GM23338 (cell line): Measurements from ENCODE around the gene HSPBAP1. TPM values are rescaled to one million over a fixed set of nuclear protein-coding genes. Genes with fewer than 3 reads are reported as not detected.

Source experiments
- ATAC-seq: fragments of 200-7000 bp; cut with Tn5 transposase; 3 replicates; pipeline ENCODE4 v1.9.1; 2020
- DNase-seq: peaks from one replicate; pipeline ENCODE4 v3.0.0-alpha.2; 2015; ENCODE audit warnings: low spot score
- H2AFZ ChIP-seq: fragments of 200-600 bp; sonication (generic); 2 replicates; pipeline ENCODE4 v1.8.0; 2016; ENCODE audit warnings: antibody characterized with exemption, mild to moderate bottlenecking, moderate library complexity
- H3F3A ChIP-seq: fragments of 200-600 bp; sonication (generic); replicated peaks from 2 replicates; pipeline ENCODE4 v1.8.0; 2017; ENCODE audit warnings: antibody characterized with exemption, mixed run types, low read depth
- H3K27ac ChIP-seq: fragments of 200-600 bp; sonication (generic); 2 replicates; pipeline ENCODE4 v1.6.1; 2016; ENCODE audit warnings: low read depth
- H3K27me3 ChIP-seq: fragments of 200-600 bp; sonication (generic); 2 replicates; pipeline ENCODE4 v1.8.0; 2016; ENCODE audit warnings: mild to moderate bottlenecking, mixed run types, moderate library complexity; ENCODE audit not compliant: insufficient read depth
- H3K36me3 ChIP-seq: fragments of 200-600 bp; sonication (generic); 2 replicates; pipeline ENCODE4 v1.8.0; 2016; ENCODE audit warnings: mild to moderate bottlenecking; ENCODE audit not compliant: insufficient read depth
- H3K4me1 ChIP-seq: fragments of 200-600 bp; sonication (generic); 2 replicates; pipeline ENCODE4 v1.8.0; 2016; ENCODE audit warnings: mild to moderate bottlenecking, moderate library complexity; ENCODE audit not compliant: insufficient read depth
- H3K4me2 ChIP-seq: fragments of 200-600 bp; sonication (generic); 2 replicates; pipeline ENCODE4 v1.7.1; 2017; ENCODE audit warnings: mixed run types
- H3K4me3 ChIP-seq: fragments of 200-600 bp; sonication (generic); 2 replicates; pipeline ENCODE4 v1.6.1; 2016; ENCODE audit warnings: mixed run types
- H3K79me2 ChIP-seq: fragments of 200-600 bp; sonication (generic); replicated peaks from 2 replicates; pipeline ENCODE4 v1.8.0; 2017; ENCODE audit warnings: mild to moderate bottlenecking; ENCODE audit not compliant: insufficient read depth
- H3K9me2 ChIP-seq: fragments of 200-600 bp; sonication (generic); 2 replicates; pipeline ENCODE4 v1.8.0; 2017; ENCODE audit not compliant: insufficient read depth
- H4K20me1 ChIP-seq: fragments of 200-600 bp; sonication (generic); replicated peaks from 2 replicates; pipeline ENCODE4 v1.8.0; 2017; ENCODE audit warnings: mild to moderate bottlenecking; ENCODE audit not compliant: insufficient read depth
- H3K27ac Mint-ChIP-seq: 2 replicates; pipeline ENCODE4 v1.8.0; 2020; ENCODE audit warnings: inconsistent platforms, mild to moderate bottlenecking, moderate library complexity, mixed read lengths
- H3K27me3 Mint-ChIP-seq: 3 replicates; pipeline ENCODE4 v1.8.0; 2022; ENCODE audit warnings: low read depth, mild to moderate bottlenecking, moderate library complexity, mixed read lengths, inconsistent platforms; ENCODE audit not compliant: insufficient read depth, poor library complexity
- H3K36me3 Mint-ChIP-seq: 3 replicates; pipeline ENCODE4 v1.8.0; 2021; ENCODE audit warnings: low read depth, mild to moderate bottlenecking, inconsistent platforms, moderate library complexity, mixed read lengths
- H3K4me1 Mint-ChIP-seq: 3 replicates; pipeline ENCODE4 v1.8.0; 2020; ENCODE audit warnings: mild to moderate bottlenecking, inconsistent platforms, mixed read lengths
- H3K4me3 Mint-ChIP-seq: 3 replicates; pipeline ENCODE4 v1.8.0; 2021; ENCODE audit warnings: moderate library complexity, mild to moderate bottlenecking, inconsistent platforms, mixed read lengths
- H3K9me3 Mint-ChIP-seq: 3 replicates; pipeline ENCODE4 v1.8.0; 2020; ENCODE audit warnings: moderate library complexity, mild to moderate bottlenecking, inconsistent platforms, mixed read lengths
- CREB1 ChIP-seq: fragments of 250-450 bp; sonication (Bioruptor Pico); IDR thresholded peaks from 2 replicates; pipeline ENCODE4 v1.5.0; 2020; ENCODE audit warnings: low read depth, mild to moderate bottlenecking, moderate library complexity
- EZH2 ChIP-seq: fragments of 200-600 bp; sonication (generic); IDR thresholded peaks from one replicate; pipeline ENCODE4 v1.8.0; 2017; ENCODE audit warnings: antibody characterized with exemption, mild to moderate bottlenecking, low read depth; ENCODE audit not compliant: unreplicated experiment
- EZH2phosphoT487 ChIP-seq: fragments of 200-600 bp; sonication (generic); IDR thresholded peaks from one replicate; pipeline ENCODE4 v1.8.1; 2018; ENCODE audit warnings: antibody characterized with exemption; ENCODE audit not compliant: unreplicated experiment
- JUNB ChIP-seq: IDR thresholded peaks from one replicate; pipeline ENCODE4 v1.6.1; 2016; ENCODE audit warnings: antibody characterized with exemption; ENCODE audit not compliant: unreplicated experiment
- NANOG ChIP-seq: IDR thresholded peaks from 2 replicates; pipeline ENCODE4 v1.6.1; 2016; ENCODE audit warnings: antibody characterized with exemption, borderline replicate concordance
- POLR2AphosphoS5 ChIP-seq: IDR thresholded peaks from 2 replicates; pipeline ENCODE4 v1.6.1; 2016; ENCODE audit warnings: antibody characterized with exemption, low read depth
- REST ChIP-seq: IDR thresholded peaks from one replicate; pipeline ENCODE4 v1.6.1; 2018; ENCODE audit warnings: antibody characterized with exemption; ENCODE audit not compliant: unreplicated experiment
- STAT1 ChIP-seq: IDR thresholded peaks from one replicate; pipeline ENCODE4 v1.6.1; 2016; ENCODE audit warnings: antibody characterized with exemption; ENCODE audit not compliant: unreplicated experiment
- ZNF114 ChIP-seq: fragments of 250-450 bp; sonication (Bioruptor Pico); IDR thresholded peaks from 2 replicates; pipeline ENCODE4 v1.5.0; 2020; ENCODE audit warnings: mild to moderate bottlenecking, moderate library complexity
- ZNF331 ChIP-seq: fragments of 250-450 bp; sonication (Bioruptor Pico); IDR thresholded peaks from 2 replicates; pipeline ENCODE4 v1.5.0; 2020; ENCODE audit warnings: low read depth, mild to moderate bottlenecking, moderate library complexity
- ZNF462 ChIP-seq: fragments of 250-450 bp; sonication (Bioruptor Pico); IDR thresholded peaks from 2 replicates; pipeline ENCODE4 v1.5.0; 2020; ENCODE audit warnings: mild to moderate bottlenecking, moderate library complexity
- polyA plus RNA-seq: library from polyadenylated mRNA; unstranded; fragments of >200 nt; fragmentation: Nextera tagmentation; extraction: Ambion mirVana; gene quantifications from 2 replicates; pipeline ENCODE4 v1.2.1, GENCODE V29; 2016
- total RNA-seq: library from RNA; depleted of rRNA; stranded (reverse); fragments of >200 nt; shearing (Covaris generic); gene quantifications from 2 replicates; pipeline ENCODE4 v1.2.3, GENCODE V29; 2014
- TF ChIP-seq, protein P1 (sequence below), 2 experiments: fragments of 200-600 bp in 1 of 2; sonication (generic) in 1 of 2; conservative IDR thresholded peaks; 2 replicates each; pipeline versions ENCODE4 v1.5.1 to v1.6.1; 2016 to 2017; ENCODE audit warnings: antibody characterized with exemption in 2 of 2, low read depth in 2 of 2, mild to moderate bottlenecking in 2 of 2, moderate library complexity in 1 of 2
- TF ChIP-seq, protein P2 (sequence below): IDR thresholded peaks from 2 replicates; pipeline ENCODE4 v1.6.1; 2016; ENCODE audit warnings: antibody characterized with exemption

The HSPBAP1 gene
- total and polyA plus RNA-seq, 2 experiments from 2014 or later, result 8.0 to 11.7 TPM

DNA sequence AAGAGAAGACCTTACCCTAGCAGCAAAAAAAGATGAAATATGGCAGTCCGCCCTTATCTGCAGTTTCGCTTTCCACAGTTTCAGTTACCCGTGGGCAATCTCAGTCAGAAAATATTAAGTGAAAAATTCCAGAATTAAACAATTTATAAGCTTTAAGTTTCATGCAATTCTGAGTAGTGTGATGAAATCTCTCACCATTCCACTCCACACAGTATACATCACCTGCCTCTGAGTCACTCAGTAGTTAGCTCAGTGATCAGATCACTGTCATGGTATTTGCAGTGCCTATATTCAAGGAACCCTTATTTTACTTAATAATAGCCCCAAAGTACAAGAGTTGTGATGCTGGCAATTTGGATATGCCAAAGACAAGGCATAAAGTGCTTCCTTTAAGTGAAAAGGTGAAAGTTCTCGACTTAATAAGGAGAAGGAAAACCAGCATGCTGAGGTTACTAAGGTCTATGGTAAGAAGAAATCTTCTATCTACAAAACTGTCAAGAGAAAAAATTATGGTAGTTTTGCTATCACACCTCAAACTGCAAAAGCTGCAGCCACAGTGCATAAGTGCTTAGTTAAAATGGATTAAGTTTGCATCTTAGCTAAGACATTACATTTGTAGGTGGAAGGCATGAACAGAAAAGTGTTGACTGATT, 48.1 kb downstream of the HSPBAP1 start:
- Mint-ChIP-seq H3K36me3 (peaks cover 55% of the 10 kb centered on the region), H3K27me3 (no peaks in the 10 kb centered on the region), H3K27ac (no peak overlapping the region), H3K9me3 (peaks cover 27% of the 10 kb centered on the region), H3K4me3 (no peak overlapping the region), H3K4me1 (no peaks in the 10 kb centered on the region; the same call in 2 of the 3 replicates)
- ATAC-seq (no peak), DNase-seq (no peak)
- Histone ChIP-seq H3K4me3 (no peak overlapping the region), H4K20me1 (no peaks in the 10 kb centered on the region), H3K9me2 (no peaks in the 10 kb centered on the region), H3K27me3 (no peaks in the 10 kb centered on the region), H3K36me3 (peaks cover 5% of the 10 kb centered on the region), H2AFZ (no peak overlapping the region), H3K27ac (no peak overlapping the region), H3K79me2 (no peaks in the 10 kb centered on the region), H3K4me2 (no peak overlapping the region), H3F3A (no peaks in the 10 kb centered on the region), H3K4me1 (no peaks in the 10 kb centered on the region)
- TF ChIP-seq EZH2phosphoT487, result no peak
- no peak for TF ChIP-seq POLR2AphosphoS5
- TF ChIP-seq EZH2, result no peak
- TF ChIP-seq ZNF114 (CRISPR knock-in tag), result no peak
- TF ChIP-seq CREB1 (CRISPR knock-in tag), result no peak
- no peak for TF ChIP-seq ZNF462 (CRISPR knock-in tag)
- TF ChIP-seq, protein P1, sequence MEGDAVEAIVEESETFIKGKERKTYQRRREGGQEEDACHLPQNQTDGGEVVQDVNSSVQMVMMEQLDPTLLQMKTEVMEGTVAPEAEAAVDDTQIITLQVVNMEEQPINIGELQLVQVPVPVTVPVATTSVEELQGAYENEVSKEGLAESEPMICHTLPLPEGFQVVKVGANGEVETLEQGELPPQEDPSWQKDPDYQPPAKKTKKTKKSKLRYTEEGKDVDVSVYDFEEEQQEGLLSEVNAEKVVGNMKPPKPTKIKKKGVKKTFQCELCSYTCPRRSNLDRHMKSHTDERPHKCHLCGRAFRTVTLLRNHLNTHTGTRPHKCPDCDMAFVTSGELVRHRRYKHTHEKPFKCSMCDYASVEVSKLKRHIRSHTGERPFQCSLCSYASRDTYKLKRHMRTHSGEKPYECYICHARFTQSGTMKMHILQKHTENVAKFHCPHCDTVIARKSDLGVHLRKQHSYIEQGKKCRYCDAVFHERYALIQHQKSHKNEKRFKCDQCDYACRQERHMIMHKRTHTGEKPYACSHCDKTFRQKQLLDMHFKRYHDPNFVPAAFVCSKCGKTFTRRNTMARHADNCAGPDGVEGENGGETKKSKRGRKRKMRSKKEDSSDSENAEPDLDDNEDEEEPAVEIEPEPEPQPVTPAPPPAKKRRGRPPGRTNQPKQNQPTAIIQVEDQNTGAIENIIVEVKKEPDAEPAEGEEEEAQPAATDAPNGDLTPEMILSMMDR (conservative IDR thresholded peaks at IDR 0.05; ENCODE audit: low read depth in 2 of 2), result no peak
- TF ChIP-seq JUNB, result no peak
- TF ChIP-seq ZNF331 (CRISPR knock-in tag), result no peak
- no peak for TF ChIP-seq REST
- no peak for TF ChIP-seq NANOG
- TF ChIP-seq, protein P2, sequence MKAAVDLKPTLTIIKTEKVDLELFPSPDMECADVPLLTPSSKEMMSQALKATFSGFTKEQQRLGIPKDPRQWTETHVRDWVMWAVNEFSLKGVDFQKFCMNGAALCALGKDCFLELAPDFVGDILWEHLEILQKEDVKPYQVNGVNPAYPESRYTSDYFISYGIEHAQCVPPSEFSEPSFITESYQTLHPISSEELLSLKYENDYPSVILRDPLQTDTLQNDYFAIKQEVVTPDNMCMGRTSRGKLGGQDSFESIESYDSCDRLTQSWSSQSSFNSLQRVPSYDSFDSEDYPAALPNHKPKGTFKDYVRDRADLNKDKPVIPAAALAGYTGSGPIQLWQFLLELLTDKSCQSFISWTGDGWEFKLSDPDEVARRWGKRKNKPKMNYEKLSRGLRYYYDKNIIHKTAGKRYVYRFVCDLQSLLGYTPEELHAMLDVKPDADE, result no peak
- TF ChIP-seq STAT1, result no peak
